Esophagus squamous epithelium (tissue), 4 donors: ENCODE data around the gene TANGO2.

Experiments
- POLR2A ChIP-seq, 4 donors: fragments of 450-650 bp; IDR thresholded peaks; one replicate each; pipeline ENCODE4 v1.6.1; 2017; ENCODE audit warnings: antibody characterized with exemption in 4 of 4, mild to moderate bottlenecking in 4 of 4, moderate library complexity in 3 of 4
- TF ChIP-seq, protein P1 (sequence below), 6 experiments: fragments of 450-650 bp in 4 of 6; fragments of 200-600 bp in 2 of 6; sonication (generic) in 2 of 6; IDR thresholded peaks; one replicate each; pipeline ENCODE4 v1.5.1; 2016 to 2019; ENCODE audit warnings: antibody characterized with exemption in 6 of 6, mild to moderate bottlenecking in 4 of 6, moderate library complexity in 4 of 6

DNA sequence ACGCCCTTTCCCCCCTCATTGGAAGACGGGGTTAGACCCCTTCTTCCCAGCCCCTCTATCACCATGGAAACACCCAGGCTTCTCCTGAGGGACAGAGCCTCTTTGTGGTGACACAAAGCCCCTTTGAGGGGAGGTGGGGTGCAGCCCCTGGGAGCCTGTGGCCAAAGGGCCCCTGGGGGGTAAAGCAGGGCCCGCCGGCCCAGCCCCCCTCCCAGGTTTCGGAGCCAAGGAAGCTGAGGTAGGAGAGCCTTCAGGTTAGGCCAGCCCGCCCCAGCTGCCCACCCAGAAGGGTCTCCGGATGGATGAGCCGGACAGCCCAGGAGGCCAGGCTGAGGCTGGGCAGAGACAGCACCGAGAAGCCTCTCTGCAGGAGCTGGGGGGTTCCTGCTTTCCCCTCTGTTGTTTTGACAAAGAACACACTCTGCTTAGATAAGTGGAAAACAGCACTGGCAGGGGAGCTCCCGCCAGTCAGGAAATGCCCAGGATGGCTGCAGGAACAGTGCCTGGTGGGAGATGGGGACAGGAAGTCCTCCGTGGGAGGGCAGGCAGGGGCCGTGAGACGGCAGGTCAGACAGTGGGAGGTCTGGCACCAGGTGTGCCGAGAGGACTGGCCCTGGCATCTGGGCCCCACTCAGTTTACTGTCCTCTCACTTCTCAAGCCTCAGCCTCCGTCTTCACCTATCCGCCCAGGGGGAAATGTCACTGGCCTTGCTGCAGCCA, 22.5 kb upstream of the TANGO2 start:
- TF ChIP-seq, protein P1, sequence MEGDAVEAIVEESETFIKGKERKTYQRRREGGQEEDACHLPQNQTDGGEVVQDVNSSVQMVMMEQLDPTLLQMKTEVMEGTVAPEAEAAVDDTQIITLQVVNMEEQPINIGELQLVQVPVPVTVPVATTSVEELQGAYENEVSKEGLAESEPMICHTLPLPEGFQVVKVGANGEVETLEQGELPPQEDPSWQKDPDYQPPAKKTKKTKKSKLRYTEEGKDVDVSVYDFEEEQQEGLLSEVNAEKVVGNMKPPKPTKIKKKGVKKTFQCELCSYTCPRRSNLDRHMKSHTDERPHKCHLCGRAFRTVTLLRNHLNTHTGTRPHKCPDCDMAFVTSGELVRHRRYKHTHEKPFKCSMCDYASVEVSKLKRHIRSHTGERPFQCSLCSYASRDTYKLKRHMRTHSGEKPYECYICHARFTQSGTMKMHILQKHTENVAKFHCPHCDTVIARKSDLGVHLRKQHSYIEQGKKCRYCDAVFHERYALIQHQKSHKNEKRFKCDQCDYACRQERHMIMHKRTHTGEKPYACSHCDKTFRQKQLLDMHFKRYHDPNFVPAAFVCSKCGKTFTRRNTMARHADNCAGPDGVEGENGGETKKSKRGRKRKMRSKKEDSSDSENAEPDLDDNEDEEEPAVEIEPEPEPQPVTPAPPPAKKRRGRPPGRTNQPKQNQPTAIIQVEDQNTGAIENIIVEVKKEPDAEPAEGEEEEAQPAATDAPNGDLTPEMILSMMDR (IDR thresholded peaks at IDR 0.05): no peak
- no peak for TF ChIP-seq POLR2A (IDR thresholded peaks at IDR 0.05)
